Raji (cell line): Measurements from ENCODE around the gene KLF15.

Source experiments
- POLR2A ChIP-seq: IDR thresholded peaks from 2 replicates; pipeline ENCODE4 v1.6.1; 2011; ENCODE audit warnings: low read depth, low read length, control low read depth; ENCODE audit not compliant: insufficient read depth

KLF15 gene

DNA sequence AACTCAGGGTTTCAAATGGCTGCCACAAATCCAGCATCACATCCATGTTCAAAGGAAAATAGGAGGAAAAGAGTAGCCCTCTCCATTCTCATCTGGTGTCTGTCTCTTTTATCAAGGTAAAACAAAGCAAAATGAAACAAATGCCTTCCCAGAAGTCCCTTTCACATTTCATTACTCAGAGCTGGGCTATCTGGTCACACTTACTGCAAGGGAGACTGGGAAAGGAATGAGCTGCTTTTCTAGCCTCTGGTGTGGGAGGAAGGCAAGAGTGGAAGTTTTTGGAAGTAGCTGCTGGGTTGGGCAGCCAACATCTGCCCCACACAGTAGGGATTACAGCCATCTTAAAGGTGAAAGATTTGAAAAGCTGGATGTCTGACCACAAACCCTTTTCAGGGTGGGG is 51.8 kb downstream of the KLF15 start:
- TF ChIP-seq POLR2A, result no peak

DNA sequence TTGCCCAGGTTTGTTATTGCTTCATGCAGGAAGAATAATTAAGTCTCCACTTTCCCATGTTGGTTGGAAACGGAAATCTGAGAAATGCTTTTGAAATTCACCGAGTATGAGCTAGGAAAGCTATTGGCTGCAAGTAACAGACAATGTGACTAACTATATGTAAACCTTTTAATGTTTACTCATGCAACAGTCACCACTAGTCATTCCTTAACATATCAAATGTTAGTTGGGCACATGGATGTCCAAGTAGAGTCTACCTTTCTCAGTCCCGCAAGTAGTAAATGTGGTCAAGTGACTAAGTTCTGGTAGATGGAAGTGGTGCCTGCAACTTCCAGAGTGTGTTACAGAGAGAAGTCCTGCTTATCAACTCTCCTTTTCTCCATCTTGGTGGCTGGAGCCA is 52.5 kb downstream of the KLF15 start:
- no peak for TF ChIP-seq POLR2A

DNA sequence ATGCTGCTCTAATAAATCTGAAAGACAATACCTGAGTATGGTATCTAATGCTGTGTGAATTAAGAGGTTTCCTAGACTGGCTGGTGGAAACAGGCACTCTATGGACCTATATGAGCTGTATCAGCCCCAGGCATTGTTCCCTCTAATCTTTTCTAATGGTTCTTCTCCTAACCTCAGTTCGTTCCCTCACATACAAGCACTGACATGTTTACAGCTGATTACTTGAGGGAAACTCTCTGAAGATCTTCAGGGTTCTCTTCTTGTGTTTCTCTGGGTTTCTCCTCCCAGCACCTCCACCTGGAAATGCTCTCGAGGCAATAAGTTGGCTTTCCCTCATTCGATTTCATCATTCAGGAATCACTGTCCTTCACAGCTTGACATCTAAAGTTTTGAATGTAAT is 52.9 kb downstream of the KLF15 start:
- TF ChIP-seq POLR2A, result no peak

DNA sequence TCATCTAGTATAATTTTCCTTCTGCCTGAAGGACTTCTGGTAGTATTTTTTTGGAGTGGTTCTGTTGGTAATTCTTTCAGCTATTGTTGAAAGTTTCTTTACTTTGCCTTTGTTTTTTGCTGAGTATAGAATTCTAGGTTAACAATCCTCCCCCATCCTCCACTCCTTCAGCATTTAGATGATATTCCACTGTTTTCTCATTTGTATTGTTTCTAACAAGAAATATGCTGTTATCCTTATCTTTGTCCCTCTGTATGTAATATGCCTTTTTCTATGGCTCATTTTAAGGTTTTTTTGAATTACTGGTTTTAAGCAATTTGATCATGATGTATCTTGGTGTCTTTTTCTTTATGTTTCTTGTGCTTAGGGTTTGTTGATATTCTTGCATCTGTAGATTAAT is 53.9 kb downstream of the KLF15 start:
- TF ChIP-seq POLR2A, result no peak

DNA sequence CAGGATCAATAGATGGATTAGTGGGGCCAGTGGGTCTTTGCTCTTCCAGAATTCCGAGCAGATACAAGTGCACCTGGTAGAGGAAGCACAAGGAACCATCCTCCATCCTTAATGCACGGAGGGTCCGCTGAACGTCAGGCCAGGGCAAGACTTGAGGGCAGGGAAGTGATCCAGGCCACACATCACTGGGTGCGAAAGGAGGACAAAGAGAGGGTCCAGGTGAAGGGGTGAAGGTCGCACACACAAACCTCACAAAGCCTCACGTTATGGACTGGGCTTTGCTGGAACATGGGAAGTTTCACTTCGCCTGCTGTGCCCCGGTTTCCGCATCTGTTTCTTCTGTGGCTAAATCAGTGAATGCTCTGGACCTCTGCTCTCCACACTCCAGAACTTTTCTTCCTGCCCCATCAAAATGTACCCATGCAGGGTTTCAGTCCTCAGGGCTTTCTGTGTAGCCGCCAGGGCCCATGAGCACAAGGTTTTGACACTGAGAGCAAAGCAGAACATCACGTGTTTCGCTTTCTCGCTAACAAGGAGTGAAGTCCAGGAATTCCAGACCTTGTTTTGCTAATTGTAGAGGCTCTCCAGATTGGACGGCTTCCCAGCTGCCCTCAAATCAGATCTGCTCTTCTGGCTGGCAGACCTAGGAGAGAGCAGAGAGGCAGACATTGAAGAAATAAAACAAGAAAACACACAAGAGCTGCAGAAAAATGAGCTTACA is 56.3 kb downstream of the KLF15 start:
- TF ChIP-seq POLR2A, result no peak

DNA sequence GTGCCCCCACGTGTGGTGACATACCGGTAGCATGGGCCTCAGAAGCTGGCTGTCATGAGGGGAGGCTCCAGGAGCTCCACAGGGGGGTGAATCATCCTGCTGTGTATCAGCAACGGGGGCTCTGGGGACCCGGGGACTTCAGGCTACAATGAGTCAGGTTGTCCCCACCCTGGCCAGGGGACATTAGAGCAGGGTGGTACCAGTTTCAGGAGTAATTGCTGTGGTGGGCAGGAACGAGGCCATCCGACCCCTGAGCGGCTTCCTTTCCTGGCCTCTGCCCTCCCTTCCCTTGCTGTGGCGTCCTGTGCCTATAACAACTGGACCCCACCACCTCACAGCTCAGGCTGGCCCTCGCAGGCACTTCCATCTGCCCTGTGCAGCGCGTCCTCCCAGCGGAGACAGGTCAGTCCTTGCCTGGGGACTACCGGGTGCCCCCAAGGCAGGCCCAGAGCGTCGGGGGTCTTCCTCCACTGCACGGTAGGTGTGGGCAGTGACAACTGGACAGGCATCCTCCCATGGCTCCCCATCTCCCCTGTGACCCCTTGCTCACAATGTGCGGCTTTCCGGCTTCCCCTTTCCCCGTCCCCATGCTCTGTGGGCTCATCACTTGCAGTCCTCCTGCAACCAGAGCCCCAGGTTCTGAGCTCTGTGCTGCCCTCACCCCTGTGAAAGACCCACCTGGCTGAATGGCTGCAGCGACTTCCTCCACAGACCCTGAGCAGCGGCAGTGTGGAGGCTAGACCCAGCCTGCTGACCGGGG is 57.0 kb downstream of the KLF15 start:
- TF ChIP-seq POLR2A, result no peak

DNA sequence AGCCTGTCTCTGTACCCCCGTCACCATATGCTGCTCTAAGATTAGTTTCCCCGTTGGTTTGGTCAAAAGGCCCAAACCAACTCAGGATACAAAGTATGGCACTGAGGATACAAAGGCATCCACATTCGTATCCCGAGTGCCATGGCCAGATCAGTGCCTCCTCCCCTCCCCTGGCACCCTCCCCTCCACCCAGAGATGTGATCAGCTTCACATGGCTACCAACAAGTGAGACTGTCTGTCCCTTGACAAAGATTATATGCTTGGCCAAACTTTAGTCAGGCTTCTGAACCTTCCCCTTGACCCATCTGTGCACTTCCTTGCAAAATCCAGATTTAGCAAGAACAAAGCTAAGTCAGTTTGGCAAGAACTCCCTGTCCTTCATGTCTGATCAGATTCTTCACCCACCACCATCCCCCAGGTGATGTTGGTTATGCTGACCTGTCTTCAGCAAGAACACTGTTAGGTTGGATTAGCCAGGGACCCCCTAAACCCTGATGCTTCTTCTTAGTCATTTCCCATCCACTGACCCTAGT is 61.7 kb downstream of the KLF15 start:
- no peak for TF ChIP-seq POLR2A

DNA sequence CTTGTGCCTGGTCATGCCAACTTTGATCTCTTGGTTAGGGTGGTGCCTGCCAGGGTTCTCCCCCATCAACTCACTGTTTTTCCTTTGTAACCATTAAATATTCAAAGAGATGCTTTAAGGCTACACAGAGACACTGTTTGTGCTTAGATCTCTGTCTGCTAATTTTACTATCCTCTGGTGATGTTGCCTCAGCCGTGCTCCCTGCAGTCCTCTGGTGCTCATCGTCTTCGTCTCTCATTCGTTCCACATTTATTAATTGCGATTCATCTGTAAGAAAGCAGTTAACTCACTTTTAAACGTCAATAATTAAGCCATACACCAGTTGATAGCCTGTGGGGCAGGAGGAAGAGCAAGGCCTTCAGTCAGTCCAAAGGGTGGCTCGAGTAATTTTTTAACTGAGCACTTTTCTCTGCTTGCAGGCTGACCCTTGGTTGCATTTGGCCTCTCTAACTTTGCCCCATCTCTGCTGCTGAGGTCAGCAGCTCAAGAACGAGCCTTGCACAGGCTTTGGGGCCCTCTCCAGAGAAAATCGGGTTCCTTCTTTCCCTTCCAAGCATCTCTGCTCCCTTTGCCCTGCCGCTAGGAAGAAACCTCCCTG is 62.9 kb downstream of the KLF15 start:
- no peak for TF ChIP-seq POLR2A

DNA sequence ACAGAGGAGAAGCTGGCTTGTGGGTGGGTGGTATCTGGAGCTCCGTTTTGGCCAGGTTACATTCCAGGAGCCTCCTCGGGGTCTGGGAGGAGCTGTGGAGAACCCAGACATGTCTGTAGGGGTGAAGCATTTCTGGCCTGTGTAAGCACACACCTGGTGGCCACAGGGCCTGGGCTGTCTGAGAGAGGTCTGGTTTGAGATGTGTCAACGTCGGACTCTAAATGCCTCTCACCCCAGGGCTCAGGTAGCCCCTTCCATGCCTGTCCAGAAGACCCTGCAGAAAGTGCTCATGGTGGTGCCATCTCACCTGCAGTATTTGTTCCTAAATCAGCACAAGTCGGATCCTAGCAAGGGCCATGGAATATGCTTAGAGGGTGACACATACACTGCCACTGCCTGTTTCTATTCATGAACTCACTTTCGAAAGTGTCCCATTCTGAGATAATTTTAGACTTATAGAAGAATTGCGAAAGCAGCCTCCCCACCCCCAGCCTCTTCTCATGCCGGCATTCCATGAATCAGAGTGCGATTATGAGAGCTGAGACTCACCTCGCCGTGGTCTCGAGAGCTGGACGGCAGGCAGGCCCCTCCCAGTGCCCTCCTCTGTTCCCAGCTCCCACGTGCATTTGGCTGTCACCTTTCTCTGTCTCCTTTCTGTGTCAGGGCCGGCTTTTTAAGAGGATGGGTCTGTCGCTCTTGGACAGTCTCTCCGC is 63.7 kb downstream of the KLF15 start:
- TF ChIP-seq POLR2A, result no peak
